ENCODE results near the gene EIF4ENIF1. TPM values are rescaled to one million over a fixed set of nuclear protein-coding genes. Genes with fewer than 3 reads are reported as not detected.
"Not testable (repeated sequence)": the region's sequence is repeated elsewhere in the genome, so short reads cannot be mapped to it uniquely, and the experiment has no call there.

Gene EIF4ENIF1
- polyA plus RNA-seq, 4 donors: 40.7 to 49.5 (median 46.5) TPM

GRCh38 chr22:31445642-31446041 lies 44.0 kb downstream of the EIF4ENIF1 start:
- DNase-seq (ENCODE audit: low read depth in 4 of 4, low spot score in 3 of 4): no peak

GRCh38 chr22:31443516-31443915 lies 46.1 kb downstream of the EIF4ENIF1 start:
- no peak for DNase-seq (ENCODE audit: low read depth in 4 of 4, low spot score in 3 of 4)

- no peak for DNase-seq (ENCODE audit: low read depth in 4 of 4, low spot score in 3 of 4)
These were observed 46.7 kb downstream of the EIF4ENIF1 start for GRCh38 chr22:31442768-31443489.

DNA sequence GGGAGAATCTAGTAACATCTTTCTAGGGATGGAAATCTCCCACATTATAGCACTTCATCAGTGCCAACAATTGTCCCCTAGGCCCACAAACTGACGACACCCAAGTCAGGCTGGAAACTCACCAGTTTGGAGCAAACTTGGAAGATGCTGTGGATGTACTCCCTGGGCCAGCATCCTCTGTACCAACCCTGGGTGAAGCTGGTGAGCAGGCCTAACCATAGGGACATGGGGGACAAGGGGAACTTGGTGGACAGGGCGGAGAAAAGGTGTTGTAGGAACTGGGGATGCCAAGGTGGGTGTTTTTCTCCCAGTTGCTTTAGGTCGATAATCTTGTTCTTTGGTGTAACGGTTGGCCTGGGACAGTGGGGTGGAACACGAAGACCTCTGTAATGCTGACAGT lies 48.0 kb downstream of the EIF4ENIF1 start:
- no peak for DNase-seq (ENCODE audit: low read depth in 4 of 4, low spot score in 3 of 4)

DNA sequence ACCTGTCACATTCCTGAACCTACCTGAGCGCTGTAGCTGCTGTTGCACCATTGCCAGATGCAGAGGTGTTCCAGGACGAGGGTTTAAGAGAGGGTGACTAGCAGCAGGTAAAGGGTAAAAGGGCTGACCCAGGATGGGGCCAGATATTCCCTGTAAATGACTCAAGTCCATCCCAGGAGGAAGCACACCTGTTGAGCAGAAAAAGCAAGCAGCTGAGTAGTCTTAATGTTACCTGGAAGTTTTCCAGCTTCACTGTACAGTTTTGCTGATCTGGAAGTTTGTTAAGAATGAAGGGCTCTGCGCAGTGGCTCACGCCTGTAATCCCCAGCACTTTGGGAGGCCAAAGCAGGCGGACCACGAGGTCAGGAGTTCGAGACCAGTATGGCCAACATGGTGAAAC lies 49.0 kb downstream of the EIF4ENIF1 start:
- no peak for DNase-seq (ENCODE audit: low read depth in 4 of 4, low spot score in 3 of 4)

- DNase-seq (ENCODE audit: low read depth in 4 of 4, low spot score in 3 of 4): no peak
These were observed 49.8 kb downstream of the EIF4ENIF1 start for GRCh38 chr22:31439808-31440207.

- no peak for DNase-seq (ENCODE audit: low read depth in 4 of 4, low spot score in 3 of 4)
These were observed 53.5 kb downstream of the EIF4ENIF1 start for GRCh38 chr22:31436132-31436531.

DNA sequence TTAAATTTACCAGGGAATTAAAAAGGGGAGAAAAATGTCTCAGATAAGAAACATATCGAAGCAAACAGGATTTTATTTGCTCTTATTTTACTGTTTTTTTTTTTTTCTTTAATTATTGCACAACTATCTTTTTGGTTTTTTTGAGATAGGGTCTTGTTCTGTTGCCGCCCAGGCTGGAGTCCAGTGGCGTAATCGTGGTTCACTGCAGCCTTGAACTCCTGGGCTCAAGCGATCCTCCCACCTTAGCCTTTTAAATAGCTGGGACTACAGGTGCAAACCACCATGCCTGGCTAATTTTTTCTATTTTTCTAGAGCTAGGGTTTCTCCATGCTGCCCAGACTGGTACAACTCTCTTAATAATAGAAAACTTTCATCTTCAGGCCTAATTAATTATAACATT lies 57.7 kb downstream of the EIF4ENIF1 start:
- no peak for DNase-seq (ENCODE audit: low read depth in 4 of 4, low spot score in 3 of 4)

DNA sequence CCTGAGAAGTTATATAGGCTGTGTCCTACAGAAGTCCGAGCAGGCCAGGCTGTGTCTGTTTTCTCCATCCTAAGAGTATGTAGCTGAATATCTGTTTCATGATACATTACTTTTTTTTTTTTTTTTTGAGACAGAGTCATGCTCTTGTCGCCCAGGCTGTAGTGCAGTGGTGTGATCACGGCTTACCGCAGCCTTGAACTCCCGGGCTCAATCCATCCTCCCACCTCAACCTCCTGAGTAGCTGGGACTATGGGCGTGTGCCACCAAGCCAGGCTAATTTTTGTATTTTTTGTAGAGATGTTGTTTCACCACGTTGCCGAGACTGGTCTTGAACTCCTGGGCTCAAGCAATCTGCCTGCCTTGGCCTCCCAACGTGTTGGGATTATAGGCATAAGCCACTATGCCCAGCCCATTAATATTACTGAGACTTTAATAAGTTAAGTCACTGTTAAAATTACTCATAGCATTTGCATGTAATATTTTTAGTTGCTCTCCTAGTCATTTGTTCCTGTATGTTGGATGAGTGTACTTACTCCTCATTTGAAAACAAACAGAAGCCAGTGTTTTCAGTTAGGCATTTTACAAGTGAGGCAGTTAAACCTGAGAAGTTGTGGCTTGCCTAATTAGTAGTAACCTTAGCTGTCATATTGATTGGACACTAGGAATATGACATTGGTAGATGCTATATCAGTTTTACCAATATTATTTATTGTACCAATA lies 64.2 kb downstream of the EIF4ENIF1 start:
- no peak for DNase-seq (ENCODE audit: low read depth in 4 of 4, low spot score in 3 of 4)

DNA sequence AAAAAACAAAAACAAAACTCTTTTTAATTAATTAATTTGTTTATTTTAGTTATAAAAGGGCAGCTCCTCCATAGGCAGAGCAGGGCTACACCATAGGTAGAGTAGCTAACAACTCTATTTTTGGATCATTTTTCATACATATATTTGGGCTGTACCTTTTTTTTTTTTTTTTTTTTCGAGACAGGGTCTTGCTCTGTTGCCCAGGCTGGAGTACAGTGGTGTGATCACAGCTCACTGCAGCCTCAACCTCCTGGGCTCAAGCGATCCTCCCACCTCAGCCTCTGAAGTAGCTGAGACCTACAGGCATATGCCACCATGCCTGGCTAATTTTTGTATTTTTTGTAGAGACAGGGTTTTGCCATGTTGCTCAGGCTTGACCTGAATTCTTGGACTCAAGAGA lies 87.3 kb downstream of the EIF4ENIF1 start:
- not testable (repeated sequence) for DNase-seq (ENCODE audit: low read depth in 4 of 4, low spot score in 3 of 4)

DNA sequence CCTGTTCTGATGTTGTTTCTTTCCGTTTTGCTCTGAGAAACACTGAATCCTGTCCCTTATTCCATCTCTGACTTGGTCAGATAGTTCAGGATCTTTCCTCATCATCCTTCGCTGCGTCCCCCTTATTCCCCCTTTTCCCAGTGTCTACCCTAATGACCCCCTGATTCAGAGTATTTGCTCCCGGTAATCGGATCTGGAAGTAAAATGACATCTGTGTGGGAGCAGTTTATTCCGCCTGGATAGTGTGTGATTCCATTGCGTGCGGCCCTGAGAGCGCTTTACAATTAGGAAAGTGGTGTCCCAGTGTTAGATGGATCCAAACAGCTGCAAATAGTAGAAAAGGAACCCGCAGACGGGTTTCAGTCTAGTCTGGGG lies 89.6 kb downstream of the EIF4ENIF1 start:
- no peak for DNase-seq (ENCODE audit: low read depth in 4 of 4, low spot score in 3 of 4)

DNA sequence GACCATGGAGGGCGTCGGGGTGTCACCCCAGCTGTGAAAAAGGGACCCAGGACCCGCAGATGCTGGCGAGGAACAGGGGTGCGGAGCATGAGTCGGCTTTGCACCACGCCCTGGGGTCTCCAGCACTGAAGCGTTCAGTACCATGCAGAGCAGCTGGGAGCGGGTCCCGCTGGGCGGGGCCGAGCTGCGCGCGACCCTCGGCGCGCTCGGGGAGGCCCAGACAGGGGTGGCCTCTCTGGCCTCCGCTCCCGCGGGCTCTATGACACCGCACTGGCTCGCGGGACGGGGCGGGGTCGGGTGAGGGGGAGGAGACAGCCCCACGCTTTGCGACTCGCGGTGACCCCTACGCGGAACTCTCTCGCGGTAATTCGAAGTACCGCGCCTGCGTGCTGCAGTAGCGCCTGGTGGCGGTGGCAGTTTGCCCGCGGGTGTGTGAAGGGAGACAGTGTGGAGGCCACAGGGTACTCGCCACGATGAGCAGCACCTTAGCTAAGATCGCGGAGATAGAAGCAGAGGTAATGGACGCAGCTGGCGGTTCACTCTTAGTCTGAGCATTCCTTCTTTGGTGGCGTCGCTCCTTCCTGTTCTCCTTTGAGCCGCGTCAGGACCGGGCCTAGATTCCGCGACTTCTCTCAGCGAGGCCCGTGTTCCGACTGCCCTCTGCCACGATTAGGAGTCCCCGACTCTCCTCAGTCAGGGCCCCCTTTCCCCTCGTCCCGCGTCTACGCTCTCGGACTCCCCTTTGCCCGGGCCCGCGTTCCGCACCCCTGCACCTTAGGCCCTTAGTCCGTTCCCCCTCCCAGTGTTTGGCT lies 90.2 kb downstream of the EIF4ENIF1 start, which contains the start of gene DRG1:
DRG1 (plus strand) TSS at position 394 of the 812 bp plus-strand sequence; CDS start at position 474, 80 bp downstream.
- DNase-seq (ENCODE audit: low read depth in 4 of 4, low spot score in 3 of 4): peak; percentile 92 to 93 (median 92)

DNA sequence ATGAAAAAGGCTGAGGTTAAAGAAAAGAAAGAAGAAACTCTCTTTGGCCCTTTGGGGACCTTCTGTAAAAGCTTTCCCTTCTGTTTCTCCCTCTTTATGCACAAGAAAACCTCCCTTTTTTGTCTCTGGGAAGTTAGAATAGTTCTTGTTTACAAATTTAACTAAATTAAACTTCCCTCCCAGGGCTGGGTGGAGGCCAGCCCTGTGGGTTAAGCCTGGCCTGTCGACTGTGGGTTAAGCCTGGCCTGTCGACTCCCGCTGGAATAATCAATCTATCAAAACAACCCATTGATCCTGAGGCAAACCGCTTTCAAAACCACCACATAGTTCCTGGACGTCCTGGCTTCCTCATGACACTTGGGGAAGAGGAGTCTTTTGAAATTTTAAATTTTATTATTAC lies 91.4 kb downstream of the EIF4ENIF1 start:
- no peak for DNase-seq (ENCODE audit: low read depth in 4 of 4, low spot score in 3 of 4)

- no peak for DNase-seq (ENCODE audit: low read depth in 4 of 4, low spot score in 3 of 4)
These were observed 95.3 kb downstream of the EIF4ENIF1 start for GRCh38 chr22:31394326-31394725.

DNA sequence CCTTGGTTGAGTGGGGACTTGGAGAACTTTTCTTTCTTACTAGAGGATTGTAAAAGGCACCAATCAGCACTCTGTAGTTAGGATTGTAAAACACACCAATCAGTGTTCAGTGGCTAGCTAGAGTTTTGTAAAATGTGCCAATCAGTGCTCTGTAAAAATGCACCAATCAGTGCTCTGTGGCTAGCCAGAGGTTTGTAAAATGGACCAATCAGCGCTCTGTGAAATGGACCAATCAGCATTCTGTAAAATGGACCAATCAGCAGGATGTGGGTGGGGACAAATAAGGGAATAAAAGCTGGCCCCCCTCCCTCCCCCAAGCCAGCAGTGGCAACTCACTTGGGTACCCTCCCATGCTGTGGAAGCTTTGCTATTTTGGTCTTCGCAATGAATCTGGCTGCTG lies 95.7 kb downstream of the EIF4ENIF1 start:
- DNase-seq (ENCODE audit: low read depth in 4 of 4, low spot score in 3 of 4): no peak

Other genes starting within 250 kb of the EIF4ENIF1 start
- 10 to 100 TPM in 3 of 4 donors, 1 to 10 TPM in 1; 8.1 to 15.1 (median 12.9) TPM for gene PIK3IP1, start 197.4 kb downstream of the EIF4ENIF1 start, polyA plus RNA-seq (ENCODE audit: insufficient read length in 4 of 4)
- gene PATZ1, start 143.5 kb downstream of the EIF4ENIF1 start, polyA plus RNA-seq (ENCODE audit: insufficient read length in 4 of 4): 10 to 100 TPM; 37.5 to 82.6 (median 73.0) TPM
- 10 to 100 TPM; 67.1 to 93.8 (median 87.3) TPM for gene DRG1, start 90.2 kb downstream of the EIF4ENIF1 start, polyA plus RNA-seq (ENCODE audit: insufficient read length in 4 of 4)
- 10 to 100 TPM; 17.2 to 49.3 (median 23.6) TPM for gene SFI1, start 6.7 kb upstream of the EIF4ENIF1 start, polyA plus RNA-seq (ENCODE audit: insufficient read length in 4 of 4)
- 10 to 100 TPM; 23.2 to 40.4 (median 28.6) TPM for gene PISD, start 172.4 kb upstream of the EIF4ENIF1 start, polyA plus RNA-seq (ENCODE audit: insufficient read length in 4 of 4)

Measured in left renal pelvis (tissue), 4 donors.